ENCODE results near the gene ITGB8.

- TF ChIP-seq CTCF (IDR thresholded peaks at IDR 0.05) (no peak), POLR2A (IDR thresholded peaks at IDR 0.05) (no peak)
Observed at GRCh38 chr7:20393021-20393610, 62.4 kb downstream of the ITGB8 start.
